ENCODE results near the gene PCCA.

- TF ChIP-seq CTCF (IDR thresholded peaks at IDR 0.05) (no peak), POLR2A (IDR thresholded peaks at IDR 0.05) (no peak), EP300 (IDR thresholded peaks at IDR 0.05) (no peak)
These were observed 9.7 kb downstream of the PCCA start for GRCh38 chr13:100098445-100099116.
